HG02798 (cell line): ENCODE results near the gene OSBPL3.
A peak's percentile ranks its signal among the peaks of the same experiment; 100 is the strongest.

Source experiments
- ATAC-seq: cut with Tn5 transposase; IDR thresholded peaks from one replicate; pipeline ENCODE4 v1.9.1; 2021; ENCODE audit warnings: mild to moderate bottlenecking; ENCODE audit not compliant: unreplicated experiment, poor library complexity

Gene OSBPL3

GRCh38 chr7:24871770-24872169, 108.2 kb downstream of the OSBPL3 start:
- ATAC-seq, result peak; percentile 47

- ATAC-seq, result no peak
Measured at GRCh38 chr7:24870766-24871165, 109.2 kb downstream of the OSBPL3 start.

GRCh38 chr7:24869572-24869971, 110.4 kb downstream of the OSBPL3 start:
- ATAC-seq, result no peak

- ATAC-seq, result no peak
Measured at GRCh38 chr7:24868741-24869140, 111.2 kb downstream of the OSBPL3 start.

- ATAC-seq, result no peak
Measured at GRCh38 chr7:24866004-24866615, 113.9 kb downstream of the OSBPL3 start.

GRCh38 chr7:24864214-24864817, 115.7 kb downstream of the OSBPL3 start:
- no peak for ATAC-seq

GRCh38 chr7:24863626-24864025, 116.4 kb downstream of the OSBPL3 start:
- no peak for ATAC-seq

- no peak for ATAC-seq
Measured at GRCh38 chr7:24862461-24862860, 117.5 kb downstream of the OSBPL3 start.

GRCh38 chr7:24861336-24861735, 118.6 kb downstream of the OSBPL3 start:
- ATAC-seq, result no peak

GRCh38 chr7:24860611-24861010, 119.4 kb downstream of the OSBPL3 start:
- no peak for ATAC-seq

- ATAC-seq, result no peak
Measured at GRCh38 chr7:24858108-24858977, 121.6 kb downstream of the OSBPL3 start.

GRCh38 chr7:24857623-24858022, 122.4 kb downstream of the OSBPL3 start:
- ATAC-seq, result no peak

- no peak for ATAC-seq
Measured at GRCh38 chr7:24854866-24855265, 125.1 kb downstream of the OSBPL3 start.

- no peak for ATAC-seq
Measured at GRCh38 chr7:24851786-24852185, 128.2 kb downstream of the OSBPL3 start.

- ATAC-seq, result no peak
Measured at GRCh38 chr7:24848878-24849277, 131.1 kb downstream of the OSBPL3 start.

- no peak for ATAC-seq
Measured at GRCh38 chr7:24847754-24848153, 132.2 kb downstream of the OSBPL3 start.

- ATAC-seq, result no peak
Measured at GRCh38 chr7:24843821-24844434, 136.1 kb downstream of the OSBPL3 start.

- peak; percentile 69 for ATAC-seq
Measured at GRCh38 chr7:24842449-24843241, 137.3 kb downstream of the OSBPL3 start.

- ATAC-seq, result no peak
Measured at GRCh38 chr7:24842029-24842428, 137.9 kb downstream of the OSBPL3 start.

GRCh38 chr7:24840563-24840962, 139.4 kb downstream of the OSBPL3 start:
- no peak for ATAC-seq
